HFFc6 (cell line): ENCODE measurements around the gene LINC00632. TPM values are rescaled to one million over a fixed set of nuclear protein-coding genes. Genes with fewer than 3 reads are reported as not detected.

Experiments
- DNase-seq: peaks from one replicate; pipeline ENCODE4 v3.0.0-alpha.2; 2018
- H3K27ac Mint-ChIP-seq: 2 replicates; pipeline ENCODE4 v1.8.0; 2020; ENCODE audit warnings: mild to moderate bottlenecking, mixed read lengths
- H3K27me3 Mint-ChIP-seq: 2 replicates; pipeline ENCODE4 v1.8.0; 2021; ENCODE audit warnings: mild to moderate bottlenecking, moderate library complexity, mixed read lengths; ENCODE audit not compliant: insufficient read depth
- H3K36me3 Mint-ChIP-seq: 2 replicates; pipeline ENCODE4 v1.8.0; 2021; ENCODE audit warnings: low read depth, mixed read lengths
- H3K4me1 Mint-ChIP-seq: 2 replicates; pipeline ENCODE4 v1.8.0; 2020; ENCODE audit warnings: low read depth, mixed read lengths
- H3K4me3 Mint-ChIP-seq: 2 replicates; pipeline ENCODE4 v1.8.0; 2020; ENCODE audit warnings: mild to moderate bottlenecking, moderate library complexity, mixed read lengths
- H3K9me3 Mint-ChIP-seq: 2 replicates; pipeline ENCODE4 v1.8.0; 2020; ENCODE audit warnings: mild to moderate bottlenecking, mixed read lengths
- total RNA-seq, 6 experiments: library from RNA; stranded (reverse); fragmentation: NEBNext Ultra II Directional; extraction: Animal tissue kit (Norgen Biotek cat#: 25700); gene quantifications; 2 replicates in 1 of 6; 3 replicates in 5 of 6; pipeline ENCODE4 v1.2.3, GENCODE V29; 2021
- TF ChIP-seq, protein P1 (sequence below): fragments of 200-600 bp; sonication (generic); IDR thresholded peaks from 2 replicates; pipeline ENCODE4 v1.5.0; 2021; ENCODE audit warnings: antibody characterized with exemption, mild to moderate bottlenecking

Gene LINC00632
- total RNA-seq, 6 experiments from 2014 or later = 115 to 236 (median 155) TPM

DNA sequence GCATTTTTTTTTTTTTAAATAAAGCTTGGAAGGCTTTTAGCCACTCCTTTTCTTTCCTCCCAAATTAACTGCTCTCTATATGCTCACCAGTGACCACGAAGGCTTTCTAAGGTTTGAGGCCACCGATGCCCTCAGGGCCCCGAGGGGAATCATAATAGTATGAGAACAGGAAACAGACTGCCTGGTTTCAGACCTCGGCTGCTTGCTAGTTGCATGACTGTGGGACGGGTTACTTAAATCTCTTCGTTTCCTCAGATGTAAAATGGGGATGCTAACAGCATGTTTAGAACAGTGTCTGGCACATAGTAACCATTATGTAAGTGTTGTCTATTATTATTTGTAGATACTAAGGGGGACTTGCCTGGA lies 3.6 kb downstream of the LINC00632 start:
- no peak for DNase-seq
- H3K27me3 Mint-ChIP-seq = peaks cover 2% of the 10 kb centered on the region

DNA sequence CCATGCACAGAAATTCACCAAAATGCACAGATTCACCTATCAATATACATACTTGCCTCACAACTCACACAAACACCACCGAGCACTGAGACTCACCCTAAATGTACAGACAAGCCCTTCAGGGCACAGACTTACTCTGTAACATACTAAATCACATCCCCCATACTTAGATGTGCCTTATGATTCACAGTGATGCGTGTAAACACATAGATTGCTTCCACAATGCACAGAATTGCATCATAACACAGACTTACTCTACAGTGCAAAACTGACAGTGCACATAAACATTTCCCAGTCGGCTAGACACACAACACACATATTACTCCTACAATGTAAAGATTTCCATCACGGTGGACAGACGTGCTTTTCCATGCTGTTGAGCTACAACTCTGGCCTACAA lies 6.2 kb downstream of the LINC00632 start:
- TF ChIP-seq, protein P1, sequence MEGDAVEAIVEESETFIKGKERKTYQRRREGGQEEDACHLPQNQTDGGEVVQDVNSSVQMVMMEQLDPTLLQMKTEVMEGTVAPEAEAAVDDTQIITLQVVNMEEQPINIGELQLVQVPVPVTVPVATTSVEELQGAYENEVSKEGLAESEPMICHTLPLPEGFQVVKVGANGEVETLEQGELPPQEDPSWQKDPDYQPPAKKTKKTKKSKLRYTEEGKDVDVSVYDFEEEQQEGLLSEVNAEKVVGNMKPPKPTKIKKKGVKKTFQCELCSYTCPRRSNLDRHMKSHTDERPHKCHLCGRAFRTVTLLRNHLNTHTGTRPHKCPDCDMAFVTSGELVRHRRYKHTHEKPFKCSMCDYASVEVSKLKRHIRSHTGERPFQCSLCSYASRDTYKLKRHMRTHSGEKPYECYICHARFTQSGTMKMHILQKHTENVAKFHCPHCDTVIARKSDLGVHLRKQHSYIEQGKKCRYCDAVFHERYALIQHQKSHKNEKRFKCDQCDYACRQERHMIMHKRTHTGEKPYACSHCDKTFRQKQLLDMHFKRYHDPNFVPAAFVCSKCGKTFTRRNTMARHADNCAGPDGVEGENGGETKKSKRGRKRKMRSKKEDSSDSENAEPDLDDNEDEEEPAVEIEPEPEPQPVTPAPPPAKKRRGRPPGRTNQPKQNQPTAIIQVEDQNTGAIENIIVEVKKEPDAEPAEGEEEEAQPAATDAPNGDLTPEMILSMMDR = no peak
- H3K4me1 Mint-ChIP-seq = no peaks in the 10 kb centered on the region
- no peaks in the 10 kb centered on the region; the same call in 1 of the 2 replicates for H3K27me3 Mint-ChIP-seq
- H3K36me3 Mint-ChIP-seq = no peaks in the 10 kb centered on the region
- no peak for DNase-seq
- no peak overlapping the region for H3K27ac Mint-ChIP-seq
- H3K9me3 Mint-ChIP-seq = peaks cover 5% of the 10 kb centered on the region; the same call in 1 of the 2 replicates
- H3K4me3 Mint-ChIP-seq = no peak overlapping the region

More for the DNA sequence above, 3.6 kb downstream of the LINC00632 start:
- H3K27ac Mint-ChIP-seq = no peak overlapping the region
- H3K9me3 Mint-ChIP-seq = no peaks in the 10 kb centered on the region
- no peaks in the 10 kb centered on the region for H3K4me1 Mint-ChIP-seq
- no peak overlapping the region for H3K4me3 Mint-ChIP-seq
- no peaks in the 10 kb centered on the region for H3K36me3 Mint-ChIP-seq
- TF ChIP-seq, protein P1 = no peak

DNA sequence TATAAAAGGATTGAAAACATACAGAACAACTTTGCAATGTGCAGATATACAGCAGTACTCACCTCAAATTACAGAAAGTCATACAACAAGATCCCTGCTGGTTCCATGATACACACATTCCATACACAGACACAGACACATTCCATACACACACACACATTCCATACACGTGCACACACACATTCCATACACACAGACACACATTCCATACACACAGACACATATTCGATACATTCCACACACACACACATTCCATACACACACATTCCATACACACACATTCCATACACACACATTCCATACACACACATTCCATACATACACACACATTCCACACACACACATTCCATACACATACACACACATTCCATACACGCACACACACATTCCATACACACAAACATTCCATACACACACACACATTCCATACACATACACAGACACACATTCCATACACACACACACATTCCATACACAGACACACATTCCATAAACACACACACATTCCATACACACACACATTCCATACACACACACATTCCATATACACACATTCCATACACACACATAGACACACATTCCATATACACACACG lies 13.7 kb downstream of the LINC00632 start:
- TF ChIP-seq, protein P1 = no peak
- DNase-seq = no peak
- Mint-ChIP-seq H3K9me3 (peaks cover 5% of the 10 kb centered on the region; the same call in 1 of the 2 replicates), H3K36me3 (no peaks in the 10 kb centered on the region), H3K27me3 (no peaks in the 10 kb centered on the region), H3K27ac (no peak overlapping the region), H3K4me3 (no peak overlapping the region), H3K4me1 (no peaks in the 10 kb centered on the region)

DNA sequence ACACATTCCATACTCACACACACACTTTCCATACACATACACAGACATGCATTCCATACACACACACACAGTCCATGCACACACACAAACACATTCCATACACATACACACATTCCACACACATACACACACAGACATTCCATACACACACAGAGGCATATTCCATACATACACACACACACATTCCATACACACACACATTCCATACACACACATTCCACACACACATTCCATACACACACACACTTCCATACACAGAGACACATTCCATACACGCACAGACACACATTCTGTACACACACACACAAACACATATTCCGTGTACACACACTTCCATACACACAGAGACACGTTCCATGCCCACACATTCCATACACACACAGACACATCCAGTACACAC lies 14.8 kb downstream of the LINC00632 start:
- Mint-ChIP-seq H3K27me3 (no peaks in the 10 kb centered on the region), H3K4me3 (no peak overlapping the region), H3K27ac (no peak overlapping the region), H3K36me3 (no peaks in the 10 kb centered on the region), H3K4me1 (no peaks in the 10 kb centered on the region), H3K9me3 (no peaks in the 10 kb centered on the region)
- TF ChIP-seq, protein P1 = no peak
- no peak for DNase-seq

DNA sequence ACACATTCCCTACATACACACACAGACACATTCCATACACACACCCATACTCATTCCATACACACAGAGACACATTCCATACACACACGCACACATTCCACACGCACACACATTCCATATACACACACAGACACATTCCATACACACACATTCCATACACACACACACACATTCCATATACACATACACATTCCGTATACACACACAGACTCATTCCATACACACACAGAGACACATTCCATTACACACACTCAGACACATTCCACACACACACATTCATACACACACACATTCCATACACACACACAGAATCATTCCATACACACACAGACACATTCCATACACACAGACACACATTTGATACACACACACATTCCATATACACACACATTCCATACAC lies 15.2 kb downstream of the LINC00632 start:
- H3K4me1 Mint-ChIP-seq = no peaks in the 10 kb centered on the region
- TF ChIP-seq, protein P1 = no peak
- no peak for DNase-seq

More for the DNA sequence above, 15.2 kb downstream of the LINC00632 start:
- Mint-ChIP-seq H3K36me3 (no peaks in the 10 kb centered on the region), H3K4me3 (no peak overlapping the region), H3K27ac (no peak overlapping the region), H3K9me3 (no peaks in the 10 kb centered on the region), H3K27me3 (no peaks in the 10 kb centered on the region)
